Epithelial cell of esophagus (primary cell): ENCODE data around the gene SRPK2.

Source experiments
- DNase-seq: peaks from one replicate; pipeline ENCODE4 v3.0.0; 2010; ENCODE audit warnings: low read depth
- H3K4me3 ChIP-seq: 2 replicates; pipeline ENCODE4 v1.5.1; 2011; ENCODE audit warnings: mild to moderate bottlenecking, low read length, control low read depth
- TF ChIP-seq, protein P1 (sequence below): IDR thresholded peaks from 2 replicates; pipeline ENCODE4 v1.5.1; 2011; ENCODE audit warnings: low read depth, mild to moderate bottlenecking, low read length, control low read depth, inconsistent platforms; ENCODE audit not compliant: insufficient read depth; ENCODE audit errors: missing control alignments

The SRPK2 gene

DNA sequence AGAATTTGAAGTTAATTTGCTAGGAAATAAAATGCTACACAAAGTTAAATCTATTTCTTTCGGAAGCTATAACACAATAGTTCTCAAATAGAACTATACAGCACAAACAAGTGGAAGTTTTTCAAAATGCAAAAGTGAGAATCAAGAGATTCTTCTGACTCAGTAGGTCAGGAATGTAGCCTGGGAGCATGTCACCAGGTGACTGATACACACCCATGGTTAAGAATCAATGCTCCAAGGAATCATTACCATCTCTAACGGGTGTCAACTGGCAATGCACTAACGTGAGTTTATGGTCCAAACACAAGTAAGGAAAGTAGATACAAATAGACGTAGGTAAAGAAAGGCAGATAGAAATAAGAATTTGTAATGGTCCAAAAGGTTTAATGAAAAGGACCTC, 170.5 kb downstream of the SRPK2 start:
- TF ChIP-seq, protein P1, sequence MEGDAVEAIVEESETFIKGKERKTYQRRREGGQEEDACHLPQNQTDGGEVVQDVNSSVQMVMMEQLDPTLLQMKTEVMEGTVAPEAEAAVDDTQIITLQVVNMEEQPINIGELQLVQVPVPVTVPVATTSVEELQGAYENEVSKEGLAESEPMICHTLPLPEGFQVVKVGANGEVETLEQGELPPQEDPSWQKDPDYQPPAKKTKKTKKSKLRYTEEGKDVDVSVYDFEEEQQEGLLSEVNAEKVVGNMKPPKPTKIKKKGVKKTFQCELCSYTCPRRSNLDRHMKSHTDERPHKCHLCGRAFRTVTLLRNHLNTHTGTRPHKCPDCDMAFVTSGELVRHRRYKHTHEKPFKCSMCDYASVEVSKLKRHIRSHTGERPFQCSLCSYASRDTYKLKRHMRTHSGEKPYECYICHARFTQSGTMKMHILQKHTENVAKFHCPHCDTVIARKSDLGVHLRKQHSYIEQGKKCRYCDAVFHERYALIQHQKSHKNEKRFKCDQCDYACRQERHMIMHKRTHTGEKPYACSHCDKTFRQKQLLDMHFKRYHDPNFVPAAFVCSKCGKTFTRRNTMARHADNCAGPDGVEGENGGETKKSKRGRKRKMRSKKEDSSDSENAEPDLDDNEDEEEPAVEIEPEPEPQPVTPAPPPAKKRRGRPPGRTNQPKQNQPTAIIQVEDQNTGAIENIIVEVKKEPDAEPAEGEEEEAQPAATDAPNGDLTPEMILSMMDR, result no peak
- H3K4me3 ChIP-seq, result no peak overlapping the region
- DNase-seq, result peak; percentile 86

DNA sequence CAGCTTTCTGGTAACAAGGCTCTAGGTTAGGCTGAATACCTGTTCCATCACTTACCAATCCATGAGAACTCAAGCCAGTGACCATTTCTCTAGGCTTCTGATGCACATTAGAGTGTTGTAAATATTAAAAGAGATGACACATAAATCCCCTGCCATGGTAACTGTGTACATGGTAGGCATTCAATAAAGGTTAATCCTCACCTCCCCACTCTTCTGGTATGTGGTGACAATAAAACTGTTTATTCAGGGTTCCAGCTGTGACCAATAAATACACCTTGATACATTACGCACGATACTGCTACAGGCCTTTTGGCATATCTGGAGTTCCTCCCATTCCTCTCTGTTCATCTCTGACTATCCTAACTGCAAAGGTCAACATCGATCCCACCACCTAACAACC, 171.9 kb downstream of the SRPK2 start:
- no peak overlapping the region for H3K4me3 ChIP-seq
- TF ChIP-seq, protein P1, result no peak
- no peak for DNase-seq

DNA sequence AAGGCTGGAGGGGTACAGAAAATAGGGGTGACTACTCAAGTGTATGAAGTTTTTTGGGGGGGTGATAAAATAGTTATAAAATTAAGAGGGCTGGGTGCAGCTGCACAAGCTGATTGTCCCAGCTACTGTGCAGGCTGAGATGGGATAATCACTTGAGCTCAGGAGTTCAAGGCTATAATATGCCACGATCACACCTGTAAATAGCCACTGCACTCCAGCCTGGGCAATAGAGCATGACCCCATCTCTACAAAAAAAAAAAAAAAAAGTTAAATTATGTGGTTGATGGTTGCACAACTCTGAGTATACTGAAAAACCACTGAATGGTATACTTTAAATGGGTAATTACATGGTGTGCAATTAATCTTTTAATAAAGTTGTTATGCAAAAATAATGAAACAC, 172.9 kb downstream of the SRPK2 start:
- TF ChIP-seq, protein P1, result no peak
- no peak overlapping the region for H3K4me3 ChIP-seq
- no peak for DNase-seq

DNA sequence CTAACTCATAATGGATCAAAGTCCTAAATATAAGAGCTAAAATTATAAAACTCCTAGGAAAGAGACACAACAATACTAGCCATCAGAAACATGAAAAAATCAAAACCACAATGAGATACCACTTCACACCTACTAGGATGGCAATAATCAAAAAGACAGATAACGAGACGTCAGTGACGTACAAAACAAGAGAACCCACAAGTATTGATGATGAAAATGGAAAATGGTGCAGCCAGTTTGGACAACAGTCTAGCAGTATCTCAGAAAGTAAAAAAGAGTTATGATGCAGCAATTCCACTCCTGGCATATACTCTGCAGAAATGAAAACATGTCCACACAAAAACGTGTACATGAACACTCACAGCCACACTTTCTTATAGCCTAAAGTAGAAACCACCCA, 173.5 kb downstream of the SRPK2 start:
- DNase-seq, result no peak
- H3K4me3 ChIP-seq, result no peak overlapping the region
- TF ChIP-seq, protein P1, result no peak

DNA sequence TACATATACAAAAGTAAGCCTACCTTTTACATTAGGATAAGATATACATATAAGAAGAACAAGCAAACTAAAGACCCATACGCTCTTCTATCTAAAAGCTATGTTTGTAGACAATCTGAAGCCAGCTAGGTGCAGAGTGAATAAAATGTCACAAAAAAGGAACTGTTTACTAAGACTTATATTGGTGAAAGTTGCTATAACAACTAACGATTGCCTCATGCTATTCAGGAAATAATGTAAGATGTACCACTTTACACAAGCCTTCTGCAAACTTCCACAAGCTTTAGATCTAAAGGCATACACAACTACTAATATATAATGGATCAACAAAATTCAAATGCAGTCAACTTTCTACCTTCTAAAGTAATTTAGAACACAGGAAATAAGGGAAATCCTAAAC, 175.1 kb downstream of the SRPK2 start:
- TF ChIP-seq, protein P1, result no peak
- no peak for DNase-seq
- no peak overlapping the region for H3K4me3 ChIP-seq

DNA sequence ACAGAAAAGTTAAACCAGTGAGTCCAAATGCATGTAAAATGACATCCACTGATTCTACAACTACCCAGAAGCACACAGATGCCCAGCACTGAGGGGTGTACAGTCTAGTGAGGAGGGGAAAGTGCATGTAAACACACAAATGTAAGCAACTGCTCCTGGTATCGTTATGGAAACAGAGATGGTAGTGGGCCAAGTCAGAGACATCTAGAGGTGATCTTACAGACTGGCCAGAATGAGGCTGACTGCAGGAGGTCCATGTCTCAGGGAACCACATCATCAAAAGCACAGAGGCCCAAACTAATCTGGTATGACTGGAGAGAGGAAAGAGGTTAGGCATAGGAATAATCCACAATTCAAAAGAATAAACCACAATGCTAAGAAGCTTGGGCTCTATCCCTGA, 176.5 kb downstream of the SRPK2 start:
- DNase-seq, result no peak
- TF ChIP-seq, protein P1, result no peak
- H3K4me3 ChIP-seq, result no peak overlapping the region

DNA sequence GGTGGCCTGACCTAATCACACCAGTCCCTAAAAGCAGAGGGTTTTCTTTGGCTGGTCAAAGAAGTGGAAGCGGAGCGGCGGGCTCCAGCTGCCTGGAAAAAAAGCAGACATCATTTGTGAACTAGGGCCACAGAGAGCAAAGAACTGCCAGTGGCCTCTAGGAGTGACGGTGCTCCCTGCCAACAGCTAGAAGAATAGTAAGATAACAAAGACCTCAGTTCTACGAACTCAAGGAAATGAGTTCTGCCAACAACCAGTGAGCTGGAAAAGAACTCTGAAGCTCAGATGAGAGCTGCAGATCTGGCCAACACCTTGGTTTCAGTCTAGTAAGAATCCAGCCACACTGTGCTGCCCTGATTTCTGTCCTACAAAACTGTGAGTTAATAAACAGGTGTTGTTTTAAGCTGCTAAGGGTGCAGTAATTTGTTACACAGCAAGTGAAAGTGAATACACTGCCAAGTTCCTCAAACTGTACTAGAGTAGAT, 178.0 kb downstream of the SRPK2 start:
- H3K4me3 ChIP-seq, result no peak overlapping the region
- DNase-seq, result no peak
- TF ChIP-seq, protein P1, result no peak
